ENCODE data around the gene ACAD9. TPM values are rescaled to one million over a fixed set of nuclear protein-coding genes. Genes with fewer than 3 reads are reported as not detected.
A peak's percentile ranks its signal among the peaks of the same experiment; 100 is the strongest.

Gene ACAD9
- total and polyA plus RNA-seq, 2 of the 13 experiments (the other 11 are each of a cell fraction or from before 2014, with no cell fraction given), result 15.3 to 38.2 TPM

DNA sequence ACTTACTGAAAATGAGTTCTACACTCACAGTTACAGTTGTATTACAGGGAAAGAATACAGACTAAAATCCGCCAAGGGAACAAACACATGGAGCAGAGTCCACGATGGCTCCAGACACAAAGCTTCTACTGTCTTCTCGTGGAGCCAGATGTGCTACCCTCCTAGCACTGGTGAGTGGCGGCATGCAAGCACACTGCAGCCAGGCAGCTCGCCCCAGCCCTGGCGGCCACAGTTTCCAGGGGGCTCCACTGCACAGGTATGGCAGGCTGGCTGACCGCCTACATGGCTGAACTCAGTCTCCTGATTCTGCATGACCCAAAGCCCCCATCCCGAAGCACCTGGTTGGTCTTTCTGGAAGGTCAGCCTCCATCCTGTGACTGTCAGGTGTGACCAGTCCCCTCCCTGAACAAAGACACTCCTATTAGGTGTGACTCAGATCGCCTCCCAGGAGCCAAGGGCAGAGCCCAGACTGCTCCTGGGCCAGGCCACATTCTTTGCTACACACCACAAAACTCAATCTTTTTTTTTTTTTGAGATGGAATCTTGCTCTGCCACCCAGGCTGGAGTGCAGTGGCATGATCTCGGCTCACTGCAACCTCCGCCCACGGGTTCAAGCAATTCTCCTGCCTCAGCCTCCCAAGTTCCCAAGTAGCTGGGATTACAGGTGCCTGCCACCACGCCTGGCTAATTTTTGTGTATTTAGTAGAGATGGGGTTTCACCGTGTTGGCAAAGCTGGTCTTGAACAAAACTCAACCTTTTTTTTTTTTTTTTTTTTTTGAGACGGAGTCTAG is 62.9 kb downstream of the ACAD9 start (continued):
- TF ChIP-seq PCBP2 (optimal IDR thresholded peaks at IDR 0.05; ENCODE audit: low read depth, low read length, poor library complexity, severe bottlenecking), result no peak
- peak; percentile 75 for TF ChIP-seq SALL1 (CRISPR knock-in tag; IDR thresholded peaks at IDR 0.05)
- no peak for TF ChIP-seq YY1 (IDR thresholded peaks at IDR 0.05; ENCODE audit: insufficient read depth, insufficient replicate concordance, low read depth, low read length)
- TF ChIP-seq ATF2 (CRISPR knock-in tag; IDR thresholded peaks at IDR 0.05), result 0 out of 2 replicates have a peak, but pooled peaks have one; percentile 38
- no peak for TF ChIP-seq RERE (CRISPR knock-in tag; IDR thresholded peaks at IDR 0.05; ENCODE audit: low read depth)
- TF ChIP-seq, protein P1, sequence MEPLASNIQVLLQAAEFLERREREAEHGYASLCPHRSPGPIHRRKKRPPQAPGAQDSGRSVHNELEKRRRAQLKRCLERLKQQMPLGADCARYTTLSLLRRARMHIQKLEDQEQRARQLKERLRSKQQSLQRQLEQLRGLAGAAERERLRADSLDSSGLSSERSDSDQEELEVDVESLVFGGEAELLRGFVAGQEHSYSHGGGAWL (CRISPR knock-in tag; IDR thresholded peaks at IDR 0.05), result 0 out of 2 replicates have a peak, but pooled peaks have one; percentile 44
- no peak for TF ChIP-seq MEIS2 (CRISPR knock-in tag; IDR thresholded peaks at IDR 0.05)
- peak; percentile 85 for TF ChIP-seq ZNF710 (CRISPR knock-in tag; IDR thresholded peaks at IDR 0.05; ENCODE audit: borderline replicate concordance)
- TF ChIP-seq NPAS2 (CRISPR knock-in tag; IDR thresholded peaks at IDR 0.05; ENCODE audit: borderline replicate concordance), result no peak
- no peak for TF ChIP-seq STAT5B (CRISPR knock-in tag; IDR thresholded peaks at IDR 0.05)
- TF ChIP-seq, protein P2, sequence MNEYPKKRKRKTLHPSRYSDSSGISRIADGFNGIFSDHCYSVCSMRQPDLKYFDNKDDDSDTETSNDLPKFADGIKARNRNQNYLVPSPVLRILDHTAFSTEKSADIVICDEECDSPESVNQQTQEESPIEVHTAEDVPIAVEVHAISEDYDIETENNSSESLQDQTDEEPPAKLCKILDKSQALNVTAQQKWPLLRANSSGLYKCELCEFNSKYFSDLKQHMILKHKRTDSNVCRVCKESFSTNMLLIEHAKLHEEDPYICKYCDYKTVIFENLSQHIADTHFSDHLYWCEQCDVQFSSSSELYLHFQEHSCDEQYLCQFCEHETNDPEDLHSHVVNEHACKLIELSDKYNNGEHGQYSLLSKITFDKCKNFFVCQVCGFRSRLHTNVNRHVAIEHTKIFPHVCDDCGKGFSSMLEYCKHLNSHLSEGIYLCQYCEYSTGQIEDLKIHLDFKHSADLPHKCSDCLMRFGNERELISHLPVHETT (CRISPR knock-in tag; conservative IDR thresholded peaks at IDR 0.05), result no peak
- TF ChIP-seq ZNF839 (CRISPR knock-in tag; IDR thresholded peaks at IDR 0.05; ENCODE audit: borderline replicate concordance), result no peak
- no peak for TF ChIP-seq GTF3A (CRISPR knock-in tag; conservative IDR thresholded peaks at IDR 0.05)
- TF ChIP-seq TBL1XR1 (IDR thresholded peaks at IDR 0.05; ENCODE audit: borderline replicate concordance, low read length, partially characterized antibody), result no peak
- TF ChIP-seq RFXANK (CRISPR knock-in tag; IDR thresholded peaks at IDR 0.05), result no peak
- no peak for TF ChIP-seq NR2F6 (IDR thresholded peaks at IDR 0.05)
- 0 out of 2 replicates have a peak, but pooled peaks have one; percentile 43 for TF ChIP-seq NR2F6 (CRISPR knock-in tag; IDR thresholded peaks at IDR 0.05)
- no peak for TF ChIP-seq YEATS2 (CRISPR knock-in tag; IDR thresholded peaks at IDR 0.05; ENCODE audit: borderline replicate concordance)
- no peak for TF ChIP-seq SIN3A (IDR thresholded peaks at IDR 0.05; ENCODE audit: borderline replicate concordance, low read depth, low read length)

Data from HepG2 (cell line).